IMR-90 (cell line): Measurements from ENCODE around the gene CYSRT1. TPM values are rescaled to one million over a fixed set of nuclear protein-coding genes. Genes with fewer than 3 reads are reported as not detected.

Experiments used
- ATAC-seq: fragments of 200-7000 bp; cut with Tn5 transposase; 2 replicates; pipeline ENCODE4 v1.9.1; 2020; ENCODE audit warnings: low read depth, mild to moderate bottlenecking, moderate library complexity
- BruUV-seq: library from RNA; stranded (reverse); fragments of 400-500 nt; replicated peaks from 2 replicates; lab custom pipeline; 2021; lab: Mats Ljungman, UMichigan
- CTCF ChIA-PET: fragments of 300-600 bp; formaldehyde crosslinking; extraction: SDS; loops from one replicate; lab custom pipeline; 2021; ENCODE audit warnings: antibody characterized with exemption; lab: Yijun Ruan, JAX
- POLR2A ChIA-PET: fragments of 300-600 bp; sonication (Branson Sonifier 250); formaldehyde crosslinking; loops from one replicate; lab custom pipeline; 2022; ENCODE audit warnings: antibody characterized with exemption; ENCODE audit not compliant: unreplicated experiment; lab: Charles Lee
- DNase-seq: peaks from one replicate; pipeline ENCODE4 v3.0.0; 2013
- H2AFZ ChIP-seq: replicated peaks from 2 replicates; pipeline ENCODE3; 2013; ENCODE audit warnings: low read length, mild to moderate bottlenecking; ENCODE audit not compliant: poor library complexity
- H2AK5ac ChIP-seq: 2 replicates; pipeline ENCODE4 v1.6.1; 2013; ENCODE audit warnings: low read depth, low read length, inconsistent platforms
- H2AK9ac ChIP-seq: replicated peaks from 2 replicates; pipeline ENCODE3; 2013; ENCODE audit warnings: mild to moderate bottlenecking, low read depth, low read length, moderate library complexity; ENCODE audit not compliant: poor library complexity
- H2BK120ac ChIP-seq: 2 replicates; pipeline ENCODE4 v1.6.1; 2013; ENCODE audit warnings: low read depth, low read length, inconsistent platforms
- H2BK15ac ChIP-seq: 3 replicates; pipeline ENCODE4 v1.6.1; 2013; ENCODE audit warnings: low read depth, low read length, inconsistent platforms
- H2BK20ac ChIP-seq: 2 replicates; pipeline ENCODE4 v1.6.1; 2013; ENCODE audit warnings: low read depth, mild to moderate bottlenecking, inconsistent platforms, low read length, moderate library complexity
- H2BK5ac ChIP-seq: 2 replicates; pipeline ENCODE4 v1.6.1; 2013; ENCODE audit warnings: mild to moderate bottlenecking, low read depth, low read length, inconsistent platforms; ENCODE audit not compliant: poor library complexity, severe bottlenecking
- H3K14ac ChIP-seq: replicated peaks from 2 replicates; pipeline ENCODE4 v1.6.1; 2013; ENCODE audit warnings: low read depth, low read length, inconsistent platforms
- H3K18ac ChIP-seq: 2 replicates; pipeline ENCODE4 v1.6.1; 2013; ENCODE audit warnings: low read depth, low read length, control low read depth
- H3K23ac ChIP-seq: 2 replicates; pipeline ENCODE4 v1.6.1; 2013; ENCODE audit warnings: low read depth, low read length, inconsistent platforms
- H3K27ac ChIP-seq: 2 replicates; pipeline ENCODE4 v1.5.1; 2013; ENCODE audit warnings: mild to moderate bottlenecking, control low read depth, low read length; ENCODE audit not compliant: insufficient read depth
- H3K27me3 ChIP-seq: 2 replicates; pipeline ENCODE4 v1.6.1; 2013; ENCODE audit warnings: low read length; ENCODE audit not compliant: control insufficient read depth, insufficient read depth
- H3K36me3 ChIP-seq: 2 replicates; pipeline ENCODE4 v1.6.1; 2013; ENCODE audit warnings: low read length, mixed read lengths; ENCODE audit not compliant: control insufficient read depth, insufficient read depth
- H3K4ac ChIP-seq: 2 replicates; pipeline ENCODE4 v1.6.1; 2013; ENCODE audit warnings: low read depth, low read length, inconsistent platforms
- H3K4me1 ChIP-seq: 2 replicates; pipeline ENCODE4 v1.6.1; 2013; ENCODE audit warnings: low read length, mixed read lengths; ENCODE audit not compliant: control insufficient read depth, insufficient read depth
- H3K4me2 ChIP-seq: 2 replicates; pipeline ENCODE4 v1.6.1; 2013; ENCODE audit warnings: low read depth, mild to moderate bottlenecking, control low read depth, low read length, moderate library complexity
- H3K4me3 ChIP-seq: 2 replicates; pipeline ENCODE4 v1.5.1; 2013; ENCODE audit warnings: low read depth, mild to moderate bottlenecking, control low read depth, low read length, moderate library complexity; ENCODE audit not compliant: insufficient read depth
- H3K56ac ChIP-seq: 2 replicates; pipeline ENCODE4 v1.6.1; 2013; ENCODE audit warnings: low read length, inconsistent platforms; ENCODE audit not compliant: insufficient read depth; ENCODE audit errors: extremely low read depth
- H3K79me1 ChIP-seq, 2 experiments: 2 replicates each; pipeline ENCODE4 v1.6.1; 2013; ENCODE audit warnings: low read length in 2 of 2, inconsistent platforms in 1 of 2, low read depth in 1 of 2
- H3K9ac ChIP-seq: 2 replicates; pipeline ENCODE4 v1.6.1; 2013; ENCODE audit warnings: low read depth, low read length, control low read depth
- H3K9me1 ChIP-seq: 2 replicates; pipeline ENCODE4 v1.6.1; 2013; ENCODE audit warnings: low read length, inconsistent platforms; ENCODE audit not compliant: insufficient read depth
- H3K9me3 ChIP-seq: 2 replicates; pipeline ENCODE4 v1.6.1; 2013; ENCODE audit warnings: low read length; ENCODE audit not compliant: control insufficient read depth, insufficient read depth
- H4K20me1 ChIP-seq: 2 replicates; pipeline ENCODE4 v1.6.1; 2013; ENCODE audit warnings: low read length, inconsistent platforms; ENCODE audit not compliant: insufficient read depth
- H4K5ac ChIP-seq: 2 replicates; pipeline ENCODE4 v1.6.1; 2013; ENCODE audit warnings: mild to moderate bottlenecking, low read depth, low read length, control low read depth
- H4K8ac ChIP-seq, 2 experiments: 2 replicates each; pipeline ENCODE4 v1.6.1; 2013; ENCODE audit warnings: low read depth in 2 of 2, low read length in 2 of 2, control low read depth in 1 of 2, inconsistent platforms in 1 of 2
- H4K91ac ChIP-seq: 2 replicates; pipeline ENCODE4 v1.6.1; 2013; ENCODE audit warnings: low read depth, low read length, inconsistent platforms; ENCODE audit not compliant: insufficient read depth
- BHLHE40 ChIP-seq: fragments of 150-350 bp; IDR thresholded peaks from 2 replicates; pipeline ENCODE4 v1.6.1; 2016; ENCODE audit warnings: mild to moderate bottlenecking, low read depth, low read length
- CEBPB ChIP-seq: IDR thresholded peaks from 2 replicates; pipeline ENCODE4 v1.6.1; 2012; ENCODE audit warnings: low read depth, low read length, improper control_type of control experiment
- FOS ChIP-seq: fragments of 150-350 bp; IDR thresholded peaks from 2 replicates; pipeline ENCODE4 v1.6.1; 2016; ENCODE audit warnings: low read depth, low read length
- MXI1 ChIP-seq: IDR thresholded peaks from 2 replicates; pipeline ENCODE4 v1.6.1; 2012; ENCODE audit warnings: low read depth, mild to moderate bottlenecking, low read length, moderate library complexity, borderline replicate concordance
- WGBS, 2 experiments: methylation state at CpG; one replicate each; pipeline versions ENCODE4 v1.1.5 to v1.1.7; 2013; ENCODE audit warnings: missing lambda C conversion rate in 2 of 2; ENCODE audit not compliant: insufficient read length in 1 of 2; ENCODE audit errors: extremely low coverage in 2 of 2; 5-methylcytosine and 5-hydroxymethylcytosine counted together
- dilution Hi-C: fragments of 300-500 bp; cut with HindIII; formaldehyde crosslinking; loops from one replicate; pipeline ENCODE4 v1.14.3; 2018; ENCODE audit warnings: low sequenced_read_pairs; ENCODE audit not compliant: unreplicated experiment
- in situ Hi-C: fragments of 300-500 bp; cut with MboI; formaldehyde crosslinking; loops from 3 replicates; pipeline ENCODE4 v1.14.3; 2019; ENCODE audit warnings: low sequenced_read_pairs, inconsistent platforms, mixed read lengths
- intact Hi-C: fragments of 100-400 bp; cut with micrococcal nuclease; formaldehyde crosslinking; loops from 2 replicates; pipeline ENCODE4 v1.10.0; 2022
- polyA plus RNA-seq, 3 experiments: library from polyadenylated mRNA; depleted of rRNA; stranded (reverse); fragments of >200 nt; gene quantifications; 2 replicates each; pipeline ENCODE4 v1.2.3, GENCODE V29; 2012; ENCODE audit warnings: low replicate concordance in 1 of 3
- total RNA-seq: library from RNA; depleted of rRNA; stranded (reverse); fragments of >200 nt; gene quantifications from 2 replicates; pipeline ENCODE4 v1.2.3, GENCODE V29; 2012
- TF ChIP-seq, protein P1 (sequence below): conservative IDR thresholded peaks from 2 replicates; pipeline ENCODE4 v1.5.1; 2012; ENCODE audit warnings: mild to moderate bottlenecking, low read depth, low read length, improper control_type of control experiment
- TF ChIP-seq, protein P2 (sequence below): fragments of 150-350 bp; IDR thresholded peaks from 2 replicates; pipeline ENCODE4 v1.6.1; 2017; ENCODE audit warnings: mild to moderate bottlenecking, antibody characterized with exemption, low read length, low read depth

The CYSRT1 gene
- total and polyA plus RNA-seq, 2 of the 4 experiments (the other 2 are of a cell fraction): 0.18 to 0.84 TPM

GRCh38 chr9:137269231-137269772 is 44.3 kb downstream of the CYSRT1 start:
- dilution Hi-C loops: no loop called here
- peak; percentile 60 for DNase-seq

More at GRCh38 chr9:137269231-137269772, 44.3 kb downstream of the CYSRT1 start:
- Histone ChIP-seq H3K23ac (no peak overlapping the region), H4K5ac (no peak overlapping the region), H4K8ac (peak overlapping the region in 1 of 2 experiments; percentile 39; a peak in 1 of 4 replicates), H3K18ac (no peak overlapping the region), H3K36me3 (peaks cover 61% of the 10 kb centered on the region), H2BK5ac (peak overlapping the region; percentile 51), H3K27ac (peak overlapping the region; percentile 36; the same call in 1 of the 2 replicates), H4K91ac (no peak overlapping the region; the same call in 1 of the 2 replicates), H3K9me1 (peaks cover 14% of the 10 kb centered on the region), H3K9me3 (no peaks in the 10 kb centered on the region), H2AK9ac (peak overlapping the region; percentile 62), H3K4me3 (no peak overlapping the region), H3K4ac (peak overlapping the region; percentile 72), H3K56ac (no peak overlapping the region), H3K4me2 (peak overlapping the region; percentile 5; the same call in 1 of the 2 replicates), H3K4me1 (peaks cover 12% of the 10 kb centered on the region), H3K79me1 (peaks cover 13 to 70% of the 10 kb centered on the region in 2 experiments; a peak in 3 of 4 replicates), H2AK5ac (peak overlapping the region; percentile 93), H2BK120ac (0 out of 2 replicates have a peak overlapping the region, but pooled peaks have one; percentile 16), H2AFZ (peak overlapping the region; percentile 44), H4K20me1 (peaks cover 29% of the 10 kb centered on the region), H3K27me3 (no peaks in the 10 kb centered on the region), H3K14ac (0 out of 2 replicates have a peak overlapping the region, but pooled peaks have one; percentile 55), H2BK15ac (no peak overlapping the region), H2BK20ac (peak overlapping the region; percentile 48; the same call in 1 of the 2 replicates), H3K9ac (no peak overlapping the region)
- intact Hi-C loops: no loop called here
- ChIA-PET CTCF (no interaction called here), POLR2A (no interaction called here)
- no TSS peak for BruUV-seq
- in situ Hi-C loops: no loop called here
- 38% methylated on average over 4 of the region's 17 CpGs; no CpG with 5 or more reads in 1 of the 2 experiments for WGBS, 2 experiments
- TF ChIP-seq, protein P1, sequence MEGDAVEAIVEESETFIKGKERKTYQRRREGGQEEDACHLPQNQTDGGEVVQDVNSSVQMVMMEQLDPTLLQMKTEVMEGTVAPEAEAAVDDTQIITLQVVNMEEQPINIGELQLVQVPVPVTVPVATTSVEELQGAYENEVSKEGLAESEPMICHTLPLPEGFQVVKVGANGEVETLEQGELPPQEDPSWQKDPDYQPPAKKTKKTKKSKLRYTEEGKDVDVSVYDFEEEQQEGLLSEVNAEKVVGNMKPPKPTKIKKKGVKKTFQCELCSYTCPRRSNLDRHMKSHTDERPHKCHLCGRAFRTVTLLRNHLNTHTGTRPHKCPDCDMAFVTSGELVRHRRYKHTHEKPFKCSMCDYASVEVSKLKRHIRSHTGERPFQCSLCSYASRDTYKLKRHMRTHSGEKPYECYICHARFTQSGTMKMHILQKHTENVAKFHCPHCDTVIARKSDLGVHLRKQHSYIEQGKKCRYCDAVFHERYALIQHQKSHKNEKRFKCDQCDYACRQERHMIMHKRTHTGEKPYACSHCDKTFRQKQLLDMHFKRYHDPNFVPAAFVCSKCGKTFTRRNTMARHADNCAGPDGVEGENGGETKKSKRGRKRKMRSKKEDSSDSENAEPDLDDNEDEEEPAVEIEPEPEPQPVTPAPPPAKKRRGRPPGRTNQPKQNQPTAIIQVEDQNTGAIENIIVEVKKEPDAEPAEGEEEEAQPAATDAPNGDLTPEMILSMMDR: no peak
- TF ChIP-seq MXI1 (peak; percentile 48; the same call in 1 of the 2 replicates), BHLHE40 (peak; percentile 70), FOS (no peak), CEBPB (peak; percentile 50)
- TF ChIP-seq, protein P2, sequence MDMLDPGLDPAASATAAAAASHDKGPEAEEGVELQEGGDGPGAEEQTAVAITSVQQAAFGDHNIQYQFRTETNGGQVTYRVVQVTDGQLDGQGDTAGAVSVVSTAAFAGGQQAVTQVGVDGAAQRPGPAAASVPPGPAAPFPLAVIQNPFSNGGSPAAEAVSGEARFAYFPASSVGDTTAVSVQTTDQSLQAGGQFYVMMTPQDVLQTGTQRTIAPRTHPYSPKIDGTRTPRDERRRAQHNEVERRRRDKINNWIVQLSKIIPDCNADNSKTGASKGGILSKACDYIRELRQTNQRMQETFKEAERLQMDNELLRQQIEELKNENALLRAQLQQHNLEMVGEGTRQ: peak; percentile 88
- peak; percentile 77 for ATAC-seq
